ENCODE data around the gene STARD6. TPM values are rescaled to one million over a fixed set of nuclear protein-coding genes. Genes with fewer than 3 reads are reported as not detected.

Gene STARD6
- total RNA-seq, 1 donor from 2014 or later = not detected

GRCh38 chr18:54284535-54284934, 73.1 kb downstream of the STARD6 start:
- Mint-ChIP-seq H3K4me1 (ENCODE audit: unreplicated experiment) (peaks cover 15% of the 10 kb centered on the region), H3K36me3 (ENCODE audit: unreplicated experiment) (peaks cover 48% of the 10 kb centered on the region), H3K9me3 (ENCODE audit: unreplicated experiment) (peaks cover 12% of the 10 kb centered on the region), H3K27ac (ENCODE audit: unreplicated experiment) (peak overlapping the region; percentile 8), H3K27me3 (ENCODE audit: unreplicated experiment) (no peaks in the 10 kb centered on the region), H3K4me3 (ENCODE audit: unreplicated experiment) (no peak overlapping the region)
- DNase-seq (ENCODE audit: extremely low spot score, unreplicated experiment) = no peak
- TF ChIP-seq CTCF (IDR thresholded peaks at IDR 0.05) = no peak

DNA sequence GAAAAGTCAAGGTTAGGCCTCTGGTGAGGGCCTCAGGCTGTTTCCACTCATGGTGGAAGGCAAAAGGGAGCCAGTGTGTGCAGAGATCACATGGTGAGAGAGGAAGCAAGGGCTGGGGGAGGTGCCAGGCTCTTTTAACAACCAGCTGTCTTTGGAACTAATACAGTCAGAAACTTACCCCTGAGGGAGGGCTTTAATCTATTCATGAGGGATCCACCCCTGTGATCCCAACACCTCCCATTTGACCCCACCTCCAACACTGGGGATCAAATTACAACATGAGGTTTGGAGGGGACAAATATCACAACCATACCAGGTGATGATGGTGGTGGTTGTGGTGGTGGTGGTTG, 77.5 kb downstream of the STARD6 start:
- Mint-ChIP-seq H3K9me3 (ENCODE audit: unreplicated experiment) (no peaks in the 10 kb centered on the region), H3K27me3 (ENCODE audit: unreplicated experiment) (no peaks in the 10 kb centered on the region), H3K36me3 (ENCODE audit: unreplicated experiment) (peaks cover 38% of the 10 kb centered on the region), H3K4me3 (ENCODE audit: unreplicated experiment) (no peak overlapping the region), H3K4me1 (ENCODE audit: unreplicated experiment) (peaks cover 11% of the 10 kb centered on the region), H3K27ac (ENCODE audit: unreplicated experiment) (peak overlapping the region; percentile 54)
- TF ChIP-seq CTCF (IDR thresholded peaks at IDR 0.05) = no peak
- DNase-seq (ENCODE audit: extremely low spot score, unreplicated experiment) = no peak

- Mint-ChIP-seq H3K9me3 (ENCODE audit: unreplicated experiment) (no peaks in the 10 kb centered on the region), H3K4me1 (ENCODE audit: unreplicated experiment) (peaks cover 5% of the 10 kb centered on the region), H3K27me3 (ENCODE audit: unreplicated experiment) (no peaks in the 10 kb centered on the region), H3K27ac (ENCODE audit: unreplicated experiment) (peak overlapping the region; percentile 54), H3K4me3 (ENCODE audit: unreplicated experiment) (no peak overlapping the region), H3K36me3 (ENCODE audit: unreplicated experiment) (peaks cover 36% of the 10 kb centered on the region)
- no peak for DNase-seq (ENCODE audit: extremely low spot score, unreplicated experiment)
- TF ChIP-seq CTCF (IDR thresholded peaks at IDR 0.05) = no peak
Observed at GRCh38 chr18:54279477-54280219, 78.0 kb downstream of the STARD6 start.

GRCh38 chr18:54278615-54279014, 79.0 kb downstream of the STARD6 start:
- H3K4me1 Mint-ChIP-seq (ENCODE audit: unreplicated experiment) = peaks cover 1% of the 10 kb centered on the region
- peaks cover 27% of the 10 kb centered on the region for H3K36me3 Mint-ChIP-seq (ENCODE audit: unreplicated experiment)
- no peak for TF ChIP-seq CTCF (IDR thresholded peaks at IDR 0.05)
- no peak overlapping the region for H3K27ac Mint-ChIP-seq (ENCODE audit: unreplicated experiment)
- DNase-seq (ENCODE audit: extremely low spot score, unreplicated experiment) = no peak
- no peak overlapping the region for H3K4me3 Mint-ChIP-seq (ENCODE audit: unreplicated experiment)
- no peaks in the 10 kb centered on the region for H3K27me3 Mint-ChIP-seq (ENCODE audit: unreplicated experiment)
- no peaks in the 10 kb centered on the region for H3K9me3 Mint-ChIP-seq (ENCODE audit: unreplicated experiment)

DNA sequence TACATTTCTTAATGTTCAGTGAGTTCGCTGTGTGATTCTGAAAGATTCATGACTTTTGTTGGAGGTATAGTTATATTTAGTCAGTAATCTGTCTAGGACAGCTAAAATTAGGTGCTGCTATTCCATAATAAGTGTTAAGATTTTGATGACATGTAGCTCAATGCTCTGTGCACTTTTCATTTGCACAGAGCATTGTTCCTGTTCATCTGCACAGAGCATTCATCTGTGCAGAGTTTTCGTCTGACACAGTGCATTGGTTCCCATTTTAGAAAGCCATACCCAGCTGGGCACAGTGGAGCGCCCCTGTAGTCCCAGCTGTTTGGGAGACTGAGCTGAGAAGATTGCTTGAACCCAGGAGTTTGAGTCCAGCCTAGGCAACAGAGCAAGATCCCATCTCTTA, 79.8 kb downstream of the STARD6 start:
- H3K4me1 Mint-ChIP-seq (ENCODE audit: unreplicated experiment) = peaks cover 1% of the 10 kb centered on the region
- H3K4me3 Mint-ChIP-seq (ENCODE audit: unreplicated experiment) = no peak overlapping the region
- peaks cover 27% of the 10 kb centered on the region for H3K36me3 Mint-ChIP-seq (ENCODE audit: unreplicated experiment)
- H3K27me3 Mint-ChIP-seq (ENCODE audit: unreplicated experiment) = no peaks in the 10 kb centered on the region
- H3K27ac Mint-ChIP-seq (ENCODE audit: unreplicated experiment) = no peak overlapping the region
- no peaks in the 10 kb centered on the region for H3K9me3 Mint-ChIP-seq (ENCODE audit: unreplicated experiment)
- TF ChIP-seq CTCF (IDR thresholded peaks at IDR 0.05) = no peak
- DNase-seq (ENCODE audit: extremely low spot score, unreplicated experiment) = no peak

Other genes with a start within 250 kb of the STARD6 start
- 58.3 and 62.5 TPM in 2 replicates for gene MBD2, start 133.2 kb downstream of the STARD6 start, total RNA-seq
- 26.6 and 29.7 TPM in 2 replicates for gene POLI, start 88.3 kb downstream of the STARD6 start, total RNA-seq
- 5.4 and 6.4 TPM in 2 replicates for gene C18orf54, start within 50 bp of the STARD6 start, total RNA-seq
- gene DYNAP, start 233.4 kb upstream of the STARD6 start, total RNA-seq = not detected in 2 replicates

All from osteocyte (in vitro differentiated cells).